H1 (cell line): ENCODE data around the gene CDC14C. TPM values are rescaled to one million over a fixed set of nuclear protein-coding genes. Genes with fewer than 3 reads are reported as not detected.

ENCODE experiments used
- CTBP2 ChIP-seq: IDR thresholded peaks from 2 replicates; pipeline ENCODE4 v1.7.0; 2011; ENCODE audit warnings: borderline replicate concordance, mild to moderate bottlenecking, moderate library complexity, mixed read lengths, low read length; ENCODE audit not compliant: insufficient read depth, insufficient read length
- polyA plus RNA-seq, 7 experiments: library from polyadenylated mRNA; depleted of rRNA in 3 of 7; stranded (reverse) in 5 of 7; unstranded in 2 of 7; fragments of >200 nt in 5 of 7; fragments of 200-250 nt in 2 of 7; gene quantifications; 1 replicate in 5 of 7; 2 replicates in 1 of 7; 4 replicates in 1 of 7; pipeline versions ENCODE4 v1.2.1 to v1.2.3, GENCODE V29; 2011 to 2013; ENCODE audit warnings: missing spikeins in 2 of 7, mixed read lengths in 2 of 7
- total RNA-seq: library from RNA; stranded (reverse); fragmentation: NEBNext Ultra II Directional; extraction: Animal tissue kit (Norgen Biotek cat#: 25700); gene quantifications from 2 replicates; pipeline ENCODE4 v1.2.1, GENCODE V29; 2021

CDC14C gene
- total and polyA plus RNA-seq, 2 of the 8 experiments (the other 6 are each of a cell fraction or from before 2014, with no cell fraction given) = 0.09 TPM; not detected in 1

DNA sequence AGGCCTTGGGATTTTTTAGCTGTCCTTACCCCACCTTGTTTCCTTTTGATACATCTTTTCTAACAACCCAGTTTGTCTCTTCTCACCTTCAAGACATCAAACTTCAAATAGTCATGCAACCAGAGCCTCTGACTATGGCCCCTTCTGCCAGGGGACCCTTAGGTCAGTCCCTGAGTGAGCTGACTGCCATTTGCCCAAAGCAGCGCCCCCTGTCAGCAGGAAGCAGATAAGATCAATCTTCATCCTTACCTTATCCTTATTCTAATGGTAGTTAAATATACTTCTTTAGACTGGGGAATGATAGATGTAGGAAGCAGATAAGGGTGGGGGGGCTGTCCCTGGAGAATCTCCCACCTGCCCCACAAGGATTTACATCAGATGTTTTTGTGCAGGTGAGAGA, 29.8 kb upstream of the CDC14C start (continued):
- TF ChIP-seq CTBP2 = no peak
